HFF-Myc (cell line): ENCODE results near the gene IZUMO1.

ENCODE experiments used
- DNase-seq: peaks from one replicate; pipeline ENCODE4 v3.0.0-alpha.2; 2011; ENCODE audit warnings: low read depth; ENCODE audit errors: extremely low read depth
- H3K4me3 ChIP-seq: replicated peaks from 2 replicates; pipeline ENCODE4 v1.5.1; 2011; ENCODE audit warnings: low read depth, mild to moderate bottlenecking, control low read depth, low read length
- CTCF ChIP-seq: IDR thresholded peaks from 2 replicates; pipeline ENCODE4 v1.5.1; 2012; ENCODE audit warnings: mild to moderate bottlenecking, low read depth, low read length, control low read depth; ENCODE audit errors: missing control alignments

The IZUMO1 gene

GRCh38 chr19:48716562-48717291 is 30.0 kb downstream of the IZUMO1 start:
- DNase-seq: no peak
- TF ChIP-seq CTCF: no peak
- H3K4me3 ChIP-seq: peak overlapping the region; percentile 54

GRCh38 chr19:48715681-48716171 is 31.0 kb downstream of the IZUMO1 start:
- peak overlapping the region; percentile 54 for H3K4me3 ChIP-seq
- DNase-seq: no peak

GRCh38 chr19:48714759-48715675 is 31.7 kb downstream of the IZUMO1 start:
- no peak for DNase-seq
- TF ChIP-seq CTCF: no peak
- H3K4me3 ChIP-seq: peak overlapping the region; percentile 54

More at GRCh38 chr19:48715681-48716171, 31.0 kb downstream of the IZUMO1 start:
- no peak for TF ChIP-seq CTCF

GRCh38 chr19:48713864-48714755 is 32.6 kb downstream of the IZUMO1 start:
- TF ChIP-seq CTCF: no peak
- peak overlapping the region; percentile 77 for H3K4me3 ChIP-seq
- peak; percentile 98 for DNase-seq

- H3K4me3 ChIP-seq: peak overlapping the region; percentile 77
- no peak for DNase-seq
- no peak for TF ChIP-seq CTCF
Observed at GRCh38 chr19:48713041-48713863, 33.5 kb downstream of the IZUMO1 start.
